Stimulated activated CD4-positive, alpha-beta T cell treated with anti-CD3 and anti-CD28 coated beads, TNF-alpha, amount 100 ng/mL, for 1 hour (primary cell): ENCODE data around the gene MS4A1.
"Not testable (repeated sequence)": the region's sequence is repeated elsewhere in the genome, so short reads cannot be mapped to it uniquely, and the experiment has no call there.

Source experiments
- DNase-seq, 3 donors: peaks; one replicate each; pipeline ENCODE4 v3.0.0-alpha.2; 2020; ENCODE audit warnings: low read depth in 3 of 3, low spot score in 1 of 3

MS4A1 gene

GRCh38 chr11:60502221-60502775 is 46.7 kb downstream of the MS4A1 start:
- DNase-seq: no peak

- no peak for DNase-seq
Measured at GRCh38 chr11:60504219-60504905, 48.7 kb downstream of the MS4A1 start.

GRCh38 chr11:60509609-60510008 is 54.0 kb downstream of the MS4A1 start:
- not testable (repeated sequence) for DNase-seq

- DNase-seq: not testable (repeated sequence)
Measured at GRCh38 chr11:60510209-60510608, 54.6 kb downstream of the MS4A1 start.

- no peak for DNase-seq
Measured at GRCh38 chr11:60511393-60511792, 55.7 kb downstream of the MS4A1 start.

- no peak for DNase-seq
Measured at GRCh38 chr11:60512651-60513225, 57.1 kb downstream of the MS4A1 start.

- DNase-seq: no peak
Measured at GRCh38 chr11:60513496-60514460, 58.1 kb downstream of the MS4A1 start.

- DNase-seq: no peak
Measured at GRCh38 chr11:60515144-60515855, 59.7 kb downstream of the MS4A1 start, which contains the start of gene MS4A13. MS4A13 (plus strand) TSS chr11:60515392; CDS start chr11:60518084, 2,692 bp downstream.
